Thymus (tissue), 11 donors: ENCODE measurements around the gene SPECC1L. TPM values are rescaled to one million over a fixed set of nuclear protein-coding genes. Genes with fewer than 3 reads are reported as not detected.
A peak's percentile ranks its signal among the peaks of the same experiment; 100 is the strongest.
"Not testable (repeated sequence)": the region's sequence is repeated elsewhere in the genome, so short reads cannot be mapped to it uniquely, and the experiment has no call there.

Source experiments
- DNase-seq, 9 donors: peaks; one replicate each; pipeline ENCODE4 v3.0.0-alpha.2; 2013; ENCODE audit warnings: low spot score in 9 of 9, low read depth in 6 of 9, missing footprints in 1 of 9
- H3K27ac ChIP-seq, 2 donors: one replicate each; pipeline ENCODE4 v1.5.1; 2013; ENCODE audit warnings: control low read depth in 1 of 2, low read depth in 1 of 2, low read length in 1 of 2, mild to moderate bottlenecking in 1 of 2, moderate library complexity in 1 of 2
- H3K27me3 ChIP-seq, 2 donors: one replicate each; pipeline ENCODE4 v1.5.1; 2013; ENCODE audit warnings: low read length in 1 of 2; ENCODE audit not compliant: control insufficient read depth in 2 of 2, insufficient read depth in 1 of 2
- H3K36me3 ChIP-seq, 2 donors: one replicate each; pipeline ENCODE4 v1.5.1; 2013; ENCODE audit warnings: low read length in 1 of 2, mild to moderate bottlenecking in 1 of 2, moderate library complexity in 1 of 2; ENCODE audit not compliant: control insufficient read depth in 2 of 2, insufficient read depth in 2 of 2
- H3K4me1 ChIP-seq, 2 donors: one replicate each; pipeline ENCODE4 v1.5.1; 2013; ENCODE audit warnings: low read length in 2 of 2; ENCODE audit not compliant: control insufficient read depth in 2 of 2, insufficient read depth in 2 of 2
- H3K4me3 ChIP-seq, 2 donors: one replicate each; pipeline ENCODE4 v1.5.1; 2013; ENCODE audit warnings: low read length in 2 of 2, control low read depth in 1 of 2, mild to moderate bottlenecking in 1 of 2
- H3K9me3 ChIP-seq, 2 donors: one replicate each; pipeline ENCODE4 v1.5.1; 2013; ENCODE audit warnings: low read length in 1 of 2, mild to moderate bottlenecking in 1 of 2; ENCODE audit not compliant: control insufficient read depth in 2 of 2, insufficient read depth in 1 of 2
- WGBS: extraction: QIAGEN DNeasy Blood & Tissue Kit; methylation state at CpG from one replicate; pipeline ENCODE4 v1.1.7; 2013; 5-methylcytosine and 5-hydroxymethylcytosine counted together
- polyA plus RNA-seq: library from polyadenylated mRNA; stranded (reverse); fragments of 200-250 nt; gene quantifications from one replicate; pipeline ENCODE4 v1.2.3, GENCODE V29; 2013
- total RNA-seq: library from RNA; stranded (reverse); fragments of 120-200 nt; gene quantifications from one replicate; pipeline ENCODE4 v1.2.4, GENCODE V29; 2013
- donor health status: healthy.

SPECC1L gene
- total and polyA plus RNA-seq, 2 donors: 11.6 to 20.5 TPM

- H3K36me3 ChIP-seq: peaks cover 25 to 31% of the 10 kb centered on the region in 2 donors
- WGBS: 87% methylated on average over 1 of the region's 1 CpG
- DNase-seq: peak in 1 of 9 donors; percentile 42
- H3K27me3 ChIP-seq: no peaks in the 10 kb centered on the region
- H3K9me3 ChIP-seq: no peaks in the 10 kb centered on the region
- no peak overlapping the region for H3K27ac ChIP-seq
- H3K4me3 ChIP-seq: no peak overlapping the region
- H3K4me1 ChIP-seq: peaks cover 9 to 24% of the 10 kb centered on the region in 2 donors
Observed at GRCh38 chr22:24304062-24304675, 33.5 kb downstream of the SPECC1L start.

- H3K4me1 ChIP-seq: peaks cover 9 to 24% of the 10 kb centered on the region in 2 donors
- peak overlapping the region in 1 of 2 donors; percentile 46 for H3K27ac ChIP-seq
- DNase-seq: peak in 2 of 9 donors; percentile 31 to 48
- H3K36me3 ChIP-seq: peaks cover 25 to 31% of the 10 kb centered on the region in 2 donors
- no peak overlapping the region for H3K4me3 ChIP-seq
- H3K27me3 ChIP-seq: no peaks in the 10 kb centered on the region
- H3K9me3 ChIP-seq: no peaks in the 10 kb centered on the region
- WGBS: 9% methylated on average over 3 of the region's 3 CpGs
Observed at GRCh38 chr22:24305260-24305692, 34.6 kb downstream of the SPECC1L start.

- Histone ChIP-seq H3K9me3 (no peaks in the 10 kb centered on the region), H3K27ac (no peak overlapping the region), H3K36me3 (peaks cover 24 to 52% of the 10 kb centered on the region in 2 donors), H3K4me3 (no peak overlapping the region), H3K4me1 (no peaks in the 10 kb centered on the region), H3K27me3 (no peaks in the 10 kb centered on the region)
- 96% methylated on average over 2 of the region's 2 CpGs for WGBS
- no peak for DNase-seq
Observed at GRCh38 chr22:24310969-24311368, 40.3 kb downstream of the SPECC1L start.

GRCh38 chr22:24315367-24315966 is 44.8 kb downstream of the SPECC1L start:
- Histone ChIP-seq H3K36me3 (peaks cover 28 to 51% of the 10 kb centered on the region in 2 donors), H3K27ac (no peak overlapping the region)

GRCh38 chr22:24316264-24316663 is 45.6 kb downstream of the SPECC1L start:
- peaks cover 29 to 52% of the 10 kb centered on the region in 2 donors for H3K36me3 ChIP-seq
- WGBS: 97% methylated on average over 6 of the region's 6 CpGs

More at GRCh38 chr22:24315367-24315966, 44.8 kb downstream of the SPECC1L start:
- Histone ChIP-seq H3K4me1 (no peaks in the 10 kb centered on the region), H3K27me3 (no peaks in the 10 kb centered on the region), H3K9me3 (no peaks in the 10 kb centered on the region), H3K4me3 (no peak overlapping the region)
- 93% methylated on average over 2 of the region's 2 CpGs for WGBS
- no peak for DNase-seq

GRCh38 chr22:24317511-24317910 is 46.9 kb downstream of the SPECC1L start:
- H3K36me3 ChIP-seq: peaks cover 38 to 64% of the 10 kb centered on the region in 2 donors
- DNase-seq, H3K27ac ChIP-seq, H3K9me3 ChIP-seq, H3K27me3 ChIP-seq, H3K4me1 ChIP-seq, H3K4me3 ChIP-seq: not testable (repeated sequence)
- 96% methylated on average over 30 of the region's 30 CpGs for WGBS

More at GRCh38 chr22:24316264-24316663, 45.6 kb downstream of the SPECC1L start:
- not testable (repeated sequence) for H3K27me3 ChIP-seq, H3K4me3 ChIP-seq, H3K9me3 ChIP-seq, DNase-seq, H3K4me1 ChIP-seq, H3K27ac ChIP-seq

- peaks cover 37 to 60% of the 10 kb centered on the region in 2 donors for H3K36me3 ChIP-seq
- no peaks in the 10 kb centered on the region for H3K4me1 ChIP-seq
- no peak overlapping the region for H3K27ac ChIP-seq
- 98% methylated on average over 3 of the region's 3 CpGs for WGBS
- no peaks in the 10 kb centered on the region for H3K9me3 ChIP-seq
- no peaks in the 10 kb centered on the region for H3K27me3 ChIP-seq
- no peak overlapping the region for H3K4me3 ChIP-seq
- DNase-seq: no peak
Observed at GRCh38 chr22:24319451-24319850, 48.8 kb downstream of the SPECC1L start.

GRCh38 chr22:24321999-24322398 is 51.4 kb downstream of the SPECC1L start:
- H3K27me3 ChIP-seq: no peaks in the 10 kb centered on the region
- DNase-seq: no peak
- 97% methylated on average over 13 of the region's 13 CpGs for WGBS
- H3K27ac ChIP-seq: no peak overlapping the region
- H3K4me3 ChIP-seq: no peak overlapping the region
- H3K9me3 ChIP-seq: no peaks in the 10 kb centered on the region
- peaks cover 26 to 49% of the 10 kb centered on the region in 2 donors for H3K36me3 ChIP-seq
- no peaks in the 10 kb centered on the region for H3K4me1 ChIP-seq

GRCh38 chr22:24322522-24322921 is 51.9 kb downstream of the SPECC1L start:
- H3K4me1 ChIP-seq: no peaks in the 10 kb centered on the region
- DNase-seq: no peak
- H3K27ac ChIP-seq: no peak overlapping the region
- WGBS: 97% methylated on average over 6 of the region's 6 CpGs
- peaks cover 26 to 50% of the 10 kb centered on the region in 2 donors for H3K36me3 ChIP-seq
- H3K9me3 ChIP-seq: no peaks in the 10 kb centered on the region
- H3K27me3 ChIP-seq: no peaks in the 10 kb centered on the region
- no peak overlapping the region for H3K4me3 ChIP-seq
